Measurements from ENCODE around the gene UNC79. TPM values are rescaled to one million over a fixed set of nuclear protein-coding genes. Genes with fewer than 3 reads are reported as not detected.

UNC79 gene
- total RNA-seq, 1 experiment from 2014 or later: not detected

GRCh38 chr14:93736378-93737014, 305.8 kb downstream of the UNC79 start:
- Histone ChIP-seq H3K9me3 (no peaks in the 10 kb centered on the region), H3K27me3 (no peaks in the 10 kb centered on the region), H3K4me3 (no peak overlapping the region), H3K36me3 (no peaks in the 10 kb centered on the region)
- DNase-seq: no peak

DNA sequence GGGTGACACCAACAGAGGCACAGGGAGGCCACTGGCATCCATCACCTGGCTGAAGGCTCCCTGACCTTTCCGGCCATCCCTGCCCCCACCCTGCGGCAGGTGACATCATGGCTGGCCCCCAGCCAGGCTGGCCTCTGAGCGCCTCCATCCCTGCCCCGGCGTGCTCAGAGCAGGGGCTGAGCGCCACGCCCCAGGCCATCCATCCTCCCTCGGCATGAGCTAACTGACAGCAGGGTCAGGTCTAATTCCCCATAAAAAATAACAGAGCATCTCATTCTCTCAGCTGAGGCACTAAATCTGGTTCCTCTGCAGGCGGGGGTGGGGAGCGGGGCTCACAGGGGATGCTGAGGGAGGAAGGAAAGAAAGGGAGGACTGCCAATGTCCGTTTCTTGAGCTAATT, 306.9 kb downstream of the UNC79 start:
- no peak overlapping the region for H3K4me3 ChIP-seq
- no peak for DNase-seq
- H3K9me3 ChIP-seq: no peaks in the 10 kb centered on the region
- H3K27me3 ChIP-seq: no peaks in the 10 kb centered on the region
- H3K36me3 ChIP-seq: no peaks in the 10 kb centered on the region

- Histone ChIP-seq H3K9me3 (no peaks in the 10 kb centered on the region), H3K36me3 (no peaks in the 10 kb centered on the region), H3K27me3 (no peaks in the 10 kb centered on the region), H3K4me3 (no peak overlapping the region)
- no peak for DNase-seq
Observed at GRCh38 chr14:93741556-93742230, 311.0 kb downstream of the UNC79 start.

- no peaks in the 10 kb centered on the region for H3K36me3 ChIP-seq
- no peak for DNase-seq
- no peak overlapping the region for H3K4me3 ChIP-seq
Observed at GRCh38 chr14:93742761-93743160, 312.0 kb downstream of the UNC79 start.

DNA sequence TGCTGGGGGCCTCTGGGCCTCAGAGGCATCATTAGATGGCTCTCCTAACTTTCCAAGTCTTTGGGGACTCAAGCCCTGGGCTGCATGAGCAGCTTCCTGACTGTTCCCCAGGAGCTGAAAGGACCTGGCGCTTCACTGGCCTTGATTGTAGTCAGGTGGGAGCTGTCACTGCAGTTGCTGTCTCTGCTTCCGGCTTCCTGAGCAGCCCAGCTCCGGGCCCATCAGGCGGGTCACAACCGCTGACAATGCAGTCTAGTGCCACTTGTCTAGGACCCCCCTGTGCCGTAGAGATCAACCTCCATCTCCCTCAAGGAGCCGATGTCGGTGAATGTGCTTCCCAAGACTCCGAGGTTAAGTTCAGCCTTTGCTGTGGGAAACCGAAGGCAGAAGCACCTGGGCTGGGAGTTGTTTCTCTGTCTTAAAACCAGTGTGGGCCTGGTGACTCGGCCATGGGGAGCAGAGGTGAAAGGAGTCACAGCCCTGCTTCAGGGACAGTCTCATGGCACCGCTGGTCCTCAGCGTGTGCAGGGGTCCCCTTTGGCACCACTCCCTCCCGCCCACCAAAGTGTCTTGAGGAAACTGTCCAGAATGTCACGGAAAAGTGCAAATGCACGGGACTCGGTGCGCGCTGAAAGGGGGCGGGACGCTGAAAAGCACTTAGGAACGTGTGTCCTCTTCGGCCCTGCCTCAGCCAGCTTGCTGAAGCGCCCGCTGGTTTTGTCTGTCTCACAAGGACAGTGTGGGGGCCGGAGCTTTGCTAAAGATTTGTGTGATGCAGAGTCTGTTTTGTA, 312.7 kb downstream of the UNC79 start:
- DNase-seq: no peak
- no peaks in the 10 kb centered on the region for H3K9me3 ChIP-seq
- H3K36me3 ChIP-seq: no peaks in the 10 kb centered on the region
- H3K4me3 ChIP-seq: no peak overlapping the region
- H3K27me3 ChIP-seq: no peaks in the 10 kb centered on the region

More at GRCh38 chr14:93742761-93743160, 312.0 kb downstream of the UNC79 start:
- Histone ChIP-seq H3K27me3 (no peaks in the 10 kb centered on the region), H3K9me3 (no peaks in the 10 kb centered on the region)

- Histone ChIP-seq H3K4me3 (no peak overlapping the region), H3K9me3 (no peaks in the 10 kb centered on the region), H3K36me3 (no peaks in the 10 kb centered on the region), H3K27me3 (no peaks in the 10 kb centered on the region)
- no peak for DNase-seq
Observed at GRCh38 chr14:93744176-93744575, 313.4 kb downstream of the UNC79 start.

GRCh38 chr14:93744876-93745275, 314.1 kb downstream of the UNC79 start:
- no peaks in the 10 kb centered on the region for H3K36me3 ChIP-seq
- DNase-seq: no peak
- H3K27me3 ChIP-seq: no peaks in the 10 kb centered on the region
- no peak overlapping the region for H3K4me3 ChIP-seq
- H3K9me3 ChIP-seq: no peaks in the 10 kb centered on the region

- H3K4me3 ChIP-seq: no peak overlapping the region
- H3K9me3 ChIP-seq: no peaks in the 10 kb centered on the region
- DNase-seq: no peak
- H3K36me3 ChIP-seq: no peaks in the 10 kb centered on the region
- no peaks in the 10 kb centered on the region for H3K27me3 ChIP-seq
Observed at GRCh38 chr14:93745603-93746273, 315.0 kb downstream of the UNC79 start.

DNA sequence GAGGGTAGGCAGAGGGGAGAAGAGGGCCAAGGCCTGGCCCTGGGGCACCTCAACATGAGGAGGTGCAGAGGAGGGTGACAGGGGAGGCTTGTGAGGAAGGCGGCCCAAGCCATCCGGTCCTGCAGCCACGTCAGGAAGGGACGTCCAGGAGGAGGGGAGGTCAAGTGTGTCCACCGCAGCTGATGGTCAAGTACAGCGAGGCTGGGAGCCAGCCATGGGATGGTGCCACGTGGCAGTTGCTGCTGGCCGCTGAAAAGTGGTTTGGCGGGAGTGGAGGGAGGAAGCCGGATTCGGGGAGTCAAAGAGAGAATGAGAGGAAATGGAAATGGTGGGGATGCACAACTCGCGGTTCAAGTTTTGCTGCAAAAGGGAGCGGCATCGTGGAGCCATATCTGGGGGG, 316.4 kb downstream of the UNC79 start:
- Histone ChIP-seq H3K4me3 (no peak overlapping the region), H3K36me3 (no peaks in the 10 kb centered on the region), H3K9me3 (no peaks in the 10 kb centered on the region), H3K27me3 (no peaks in the 10 kb centered on the region)
- DNase-seq: no peak

DNA sequence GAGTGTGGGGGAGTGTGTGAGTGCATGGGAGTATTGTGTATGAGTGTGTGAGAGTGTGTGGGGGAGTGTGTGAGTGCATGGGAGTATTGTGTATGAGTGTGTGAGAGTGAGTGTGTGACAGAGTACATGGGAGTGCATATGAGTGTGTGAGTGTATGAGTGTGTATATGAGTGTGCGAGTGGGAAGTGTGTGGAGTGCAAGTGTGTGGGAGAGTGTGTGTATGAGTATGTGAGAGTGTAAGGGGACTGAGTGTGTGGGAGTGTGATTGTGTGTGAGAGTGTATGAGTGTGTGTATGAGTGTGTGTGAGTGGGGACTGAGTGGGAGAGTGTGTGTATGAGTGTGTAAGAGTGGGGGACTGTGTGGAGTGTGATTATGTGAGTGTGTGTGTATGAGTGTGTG, 316.8 kb downstream of the UNC79 start:
- Histone ChIP-seq H3K4me3 (no peak overlapping the region), H3K27me3 (no peaks in the 10 kb centered on the region), H3K9me3 (no peaks in the 10 kb centered on the region), H3K36me3 (no peaks in the 10 kb centered on the region)
- DNase-seq: no peak

DNA sequence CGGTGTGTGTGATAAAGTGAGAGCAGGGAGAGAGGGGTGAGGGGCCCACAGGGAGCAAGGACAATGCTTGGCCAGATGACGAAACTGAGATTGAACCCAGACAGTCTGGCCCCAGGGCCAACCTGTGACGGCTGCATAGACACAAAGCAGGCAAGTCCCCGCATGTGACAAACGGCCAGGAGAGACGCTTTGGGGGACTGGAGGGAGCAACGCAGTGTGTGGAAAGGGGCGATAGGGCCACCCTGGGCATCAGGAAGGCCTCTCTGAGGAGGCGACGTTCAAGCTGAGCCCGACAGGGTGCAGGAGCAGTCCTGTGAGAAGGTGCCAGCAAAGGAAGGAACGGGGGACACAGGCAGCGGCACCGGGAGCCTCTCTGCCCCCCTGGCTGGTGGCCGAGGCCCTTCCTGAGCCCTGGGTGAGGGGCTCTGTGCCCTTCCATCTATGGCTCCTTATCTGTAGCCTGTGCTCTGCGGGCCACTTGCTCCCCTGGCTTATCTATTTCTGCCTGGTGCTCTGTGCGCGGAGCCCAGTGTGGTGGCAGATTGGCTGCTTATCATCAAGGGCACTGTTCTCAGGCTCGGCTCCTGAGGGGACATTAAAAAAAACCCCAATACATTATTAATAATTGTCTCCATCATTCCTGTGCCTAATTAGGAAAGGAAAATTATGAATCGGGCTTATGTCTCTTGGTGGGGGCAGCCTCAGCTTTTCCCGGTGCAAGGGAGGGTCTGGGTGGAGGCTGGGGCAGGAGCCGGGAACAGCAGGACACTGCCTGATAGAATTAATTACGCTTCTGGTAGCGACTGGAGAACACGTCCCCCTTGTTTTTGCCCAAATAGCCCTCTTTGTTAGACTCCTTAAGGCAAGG, 317.7 kb downstream of the UNC79 start:
- H3K27me3 ChIP-seq: no peaks in the 10 kb centered on the region
- no peaks in the 10 kb centered on the region for H3K36me3 ChIP-seq
- no peak for DNase-seq
- no peak overlapping the region for H3K4me3 ChIP-seq
- H3K9me3 ChIP-seq: no peaks in the 10 kb centered on the region

- no peaks in the 10 kb centered on the region for H3K36me3 ChIP-seq
- no peak overlapping the region for H3K4me3 ChIP-seq
- no peaks in the 10 kb centered on the region for H3K27me3 ChIP-seq
- no peaks in the 10 kb centered on the region for H3K9me3 ChIP-seq
- no peak for DNase-seq
Observed at GRCh38 chr14:93749076-93749420, 318.3 kb downstream of the UNC79 start.

DNA sequence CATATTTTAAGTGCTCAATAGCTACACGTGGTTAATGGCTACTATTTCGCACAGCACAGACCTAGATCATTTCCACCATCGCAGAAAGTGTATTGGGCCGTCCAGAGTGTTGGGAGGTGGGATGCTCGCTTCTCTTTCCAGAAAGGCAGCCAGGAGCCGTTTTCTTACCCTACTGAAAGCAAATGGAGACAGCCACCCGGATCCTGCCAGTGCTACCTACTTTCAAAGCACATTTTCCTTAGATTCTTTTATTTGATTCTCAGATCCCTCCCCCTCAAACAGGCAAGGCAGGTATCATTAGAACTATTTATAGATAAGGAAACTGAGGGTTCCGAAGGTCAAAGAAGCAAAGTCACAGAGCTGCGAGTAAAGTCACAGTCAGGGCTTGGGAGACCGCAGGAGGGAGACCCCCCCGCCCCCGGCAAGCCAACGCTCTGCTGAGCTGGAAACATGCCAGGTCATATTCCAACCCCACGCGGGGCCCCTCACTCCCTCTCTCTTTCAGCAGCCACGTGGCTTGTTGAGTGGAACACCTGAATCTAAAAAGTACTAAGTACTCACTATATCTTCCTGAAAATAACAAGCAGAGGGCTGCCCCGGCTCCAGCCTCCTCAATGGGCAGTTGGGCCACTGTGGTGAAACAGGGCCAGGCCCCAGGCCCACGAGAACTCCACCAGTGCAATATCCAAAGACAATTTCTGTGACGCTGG, 321.4 kb downstream of the UNC79 start:
- H3K36me3 ChIP-seq: no peaks in the 10 kb centered on the region
- H3K4me3 ChIP-seq: no peak overlapping the region
- no peaks in the 10 kb centered on the region for H3K27me3 ChIP-seq
- no peak for DNase-seq
- H3K9me3 ChIP-seq: no peaks in the 10 kb centered on the region

GRCh38 chr14:93752980-93753561, 322.3 kb downstream of the UNC79 start:
- H3K9me3 ChIP-seq: no peaks in the 10 kb centered on the region
- H3K36me3 ChIP-seq: no peaks in the 10 kb centered on the region
- H3K27me3 ChIP-seq: no peaks in the 10 kb centered on the region
- H3K4me3 ChIP-seq: no peak overlapping the region
- no peak for DNase-seq

DNA sequence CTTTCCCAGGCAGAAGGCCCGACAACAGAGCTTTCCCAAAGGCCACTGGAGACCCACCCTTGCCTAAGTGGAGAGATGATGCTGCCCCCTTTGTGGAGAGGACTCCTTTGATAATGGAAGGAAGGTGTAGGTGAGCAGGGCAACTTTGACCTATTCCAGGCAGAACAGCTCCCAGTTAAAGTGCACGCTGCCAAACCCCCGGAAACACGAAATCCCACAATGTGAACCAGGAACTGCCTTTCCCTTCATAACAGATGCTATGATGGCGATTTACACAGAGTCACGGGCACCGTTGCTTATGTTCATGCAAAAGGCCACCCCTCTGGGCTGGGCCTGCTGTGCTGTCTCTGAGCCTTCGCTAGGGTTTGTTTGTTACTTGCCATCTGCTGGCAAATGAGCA, 322.9 kb downstream of the UNC79 start:
- Histone ChIP-seq H3K36me3 (no peaks in the 10 kb centered on the region), H3K9me3 (no peaks in the 10 kb centered on the region), H3K27me3 (no peaks in the 10 kb centered on the region), H3K4me3 (no peak overlapping the region)
- DNase-seq: no peak

- DNase-seq: no peak
Observed at GRCh38 chr14:93757206-93757605, 326.5 kb downstream of the UNC79 start.

More at GRCh38 chr14:93757206-93757605, 326.5 kb downstream of the UNC79 start:
- H3K4me3 ChIP-seq: no peak overlapping the region
- H3K9me3 ChIP-seq: no peaks in the 10 kb centered on the region
- no peaks in the 10 kb centered on the region for H3K36me3 ChIP-seq
- H3K27me3 ChIP-seq: no peaks in the 10 kb centered on the region

Measured in MG63 (cell line).